ENCODE results near the gene CAMSAP2.

GRCh38 chr1:200834383-200834782 lies 95.7 kb downstream of the CAMSAP2 start:
- no peak for TF ChIP-seq POLR2A (IDR thresholded peaks at IDR 0.05; ENCODE audit: low read depth, low read length)
- TF ChIP-seq MYC (IDR thresholded peaks at IDR 0.05; ENCODE audit: low read depth, low read length): no peak

Data from endothelial cell of umbilical vein (primary cell).